H9 (cell line): Measurements from ENCODE around the gene COPS4. TPM values are rescaled to one million over a fixed set of nuclear protein-coding genes. Genes with fewer than 3 reads are reported as not detected.

Experiments used
- DNase-seq: peaks from one replicate; pipeline ENCODE4 v3.0.0-alpha.2; 2017
- H2AFZ ChIP-seq: one replicate; pipeline ENCODE4 v1.6.1; 2013; ENCODE audit warnings: mild to moderate bottlenecking, low read length, control low read depth, moderate library complexity
- H2AK5ac ChIP-seq: 2 replicates; pipeline ENCODE4 v1.6.1; 2013; ENCODE audit warnings: low read length, control low read depth, mixed read lengths; ENCODE audit not compliant: insufficient read length
- H2BK120ac ChIP-seq: one replicate; pipeline ENCODE4 v1.6.1; 2013; ENCODE audit warnings: low read depth, mild to moderate bottlenecking, low read length, control low read depth, inconsistent platforms; ENCODE audit not compliant: poor library complexity, severe bottlenecking
- H2BK12ac ChIP-seq: 2 replicates; pipeline ENCODE4 v1.6.1; 2013; ENCODE audit warnings: low read length, control low read depth, mixed read lengths, low read depth; ENCODE audit not compliant: insufficient read length
- H2BK15ac ChIP-seq: 2 replicates; pipeline ENCODE4 v1.6.1; 2013; ENCODE audit warnings: low read depth, low read length, control low read depth
- H2BK20ac ChIP-seq: one replicate; pipeline ENCODE4 v1.6.1; 2013; ENCODE audit warnings: low read depth, mild to moderate bottlenecking, low read length, control low read depth, inconsistent platforms; ENCODE audit not compliant: poor library complexity, severe bottlenecking
- H2BK5ac ChIP-seq: 2 replicates; pipeline ENCODE4 v1.6.1; 2013; ENCODE audit warnings: low read length, control low read depth, mixed read lengths; ENCODE audit not compliant: insufficient read length
- H3K14ac ChIP-seq: 2 replicates; pipeline ENCODE4 v1.6.1; 2013; ENCODE audit warnings: low read length, control low read depth; ENCODE audit not compliant: insufficient read depth
- H3K18ac ChIP-seq: 2 replicates; pipeline ENCODE4 v1.6.1; 2013; ENCODE audit warnings: low read depth, mild to moderate bottlenecking, mixed read lengths, low read length, control low read depth; ENCODE audit not compliant: insufficient read length
- H3K23ac ChIP-seq: 2 replicates; pipeline ENCODE4 v1.6.1; 2013; ENCODE audit warnings: low read length, control low read depth, mixed read lengths, low read depth; ENCODE audit not compliant: insufficient read length
- H3K23me2 ChIP-seq: 2 replicates; pipeline ENCODE4 v1.6.1; 2013; ENCODE audit warnings: low read depth, mild to moderate bottlenecking, mixed read lengths, low read length, control low read depth; ENCODE audit not compliant: insufficient read length, poor library complexity, severe bottlenecking
- H3K27ac ChIP-seq: 2 replicates; pipeline ENCODE4 v1.5.1; 2013; ENCODE audit warnings: low read length, control low read depth, mixed read lengths, low read depth; ENCODE audit not compliant: insufficient read length
- H3K27me3 ChIP-seq: 2 replicates; pipeline ENCODE4 v1.6.1; 2013; ENCODE audit warnings: low read length, control low read depth, inconsistent platforms; ENCODE audit not compliant: insufficient read depth
- H3K4ac ChIP-seq: 2 replicates; pipeline ENCODE4 v1.6.1; 2013; ENCODE audit warnings: low read depth, mild to moderate bottlenecking, control low read depth, inconsistent platforms, low read length, moderate library complexity
- H3K4me1 ChIP-seq: 2 replicates; pipeline ENCODE4 v1.6.1; 2013; ENCODE audit warnings: low read length, control low read depth, inconsistent platforms; ENCODE audit not compliant: insufficient read depth
- H3K4me2 ChIP-seq: 2 replicates; pipeline ENCODE4 v1.6.1; 2013; ENCODE audit warnings: low read length, control low read depth, mixed read lengths; ENCODE audit not compliant: insufficient read length, insufficient read depth
- H3K56ac ChIP-seq: 2 replicates; pipeline ENCODE4 v1.6.1; 2013; ENCODE audit warnings: low read depth, mild to moderate bottlenecking, mixed read lengths, low read length, control low read depth; ENCODE audit not compliant: insufficient read length
- H3K79me1 ChIP-seq: 2 replicates; pipeline ENCODE4 v1.6.1; 2013; ENCODE audit warnings: low read depth, mild to moderate bottlenecking, moderate library complexity, low read length, control low read depth, inconsistent platforms; ENCODE audit not compliant: insufficient read depth, poor library complexity, severe bottlenecking
- H3K79me2 ChIP-seq: 2 replicates; pipeline ENCODE4 v1.6.1; 2013; ENCODE audit warnings: low read length, control low read depth, inconsistent platforms; ENCODE audit not compliant: insufficient read depth
- H3K9ac ChIP-seq: 2 replicates; pipeline ENCODE4 v1.6.1; 2013; ENCODE audit warnings: low read length, control low read depth, mixed read lengths; ENCODE audit not compliant: insufficient read length; ENCODE audit errors: extremely low read depth
- H3K9me3 ChIP-seq: one replicate; pipeline ENCODE4 v1.6.1; 2013; ENCODE audit warnings: low read depth, low read length, inconsistent platforms; ENCODE audit not compliant: control insufficient read depth
- H3T11ph ChIP-seq: one replicate; pipeline ENCODE4 v1.6.1; 2013; ENCODE audit warnings: mild to moderate bottlenecking, low read length, control low read depth, inconsistent platforms
- H4K20me1 ChIP-seq: one replicate; pipeline ENCODE4 v1.6.1; 2013; ENCODE audit not compliant: control insufficient read depth, insufficient read length, insufficient read depth
- H4K5ac ChIP-seq: 2 replicates; pipeline ENCODE4 v1.6.1; 2013; ENCODE audit warnings: low read depth, mild to moderate bottlenecking, mixed read lengths, low read length, control low read depth; ENCODE audit not compliant: insufficient read length
- H4K8ac ChIP-seq: replicated peaks from 2 replicates; pipeline ENCODE4 v1.6.1; 2013; ENCODE audit warnings: low read length, control low read depth, mixed read lengths, low read depth; ENCODE audit not compliant: insufficient read length
- H4K91ac ChIP-seq: 2 replicates; pipeline ENCODE4 v1.6.1; 2013; ENCODE audit warnings: low read depth, mild to moderate bottlenecking, moderate library complexity, mixed read lengths, low read length, control low read depth; ENCODE audit not compliant: insufficient read length
- H3K27ac Mint-ChIP-seq, 3 experiments: 2 replicates in 2 of 3; 3 replicates in 1 of 3; pipeline ENCODE4 v1.8.0; 2020 to 2021; ENCODE audit warnings: mixed read lengths in 3 of 3, mild to moderate bottlenecking in 1 of 3, moderate library complexity in 1 of 3
- H3K27me3 Mint-ChIP-seq: 2 replicates; pipeline ENCODE4 v1.8.0; 2021; ENCODE audit warnings: low read depth, mild to moderate bottlenecking, moderate library complexity, mixed read lengths
- H3K36me3 Mint-ChIP-seq, 3 experiments: 2 replicates in 2 of 3; 3 replicates in 1 of 3; pipeline ENCODE4 v1.8.0; 2020 to 2021; ENCODE audit warnings: low read depth in 3 of 3, mixed read lengths in 3 of 3; ENCODE audit not compliant: insufficient read depth in 1 of 3
- H3K4me1 Mint-ChIP-seq, 2 experiments: 2 replicates each; pipeline ENCODE4 v1.8.0; 2020; ENCODE audit warnings: mixed read lengths in 2 of 2
- H3K4me3 Mint-ChIP-seq, 2 experiments: 2 replicates in 1 of 2; 3 replicates in 1 of 2; pipeline ENCODE4 v1.8.0; 2020 to 2021; ENCODE audit warnings: mild to moderate bottlenecking in 2 of 2, mixed read lengths in 2 of 2, moderate library complexity in 1 of 2
- H3K9me3 Mint-ChIP-seq, 2 experiments: 2 replicates in 1 of 2; 3 replicates in 1 of 2; pipeline ENCODE4 v1.8.0; 2020; ENCODE audit warnings: mild to moderate bottlenecking in 2 of 2, mixed read lengths in 2 of 2, moderate library complexity in 1 of 2
- WGBS: extraction: QIAGEN DNeasy Blood & Tissue Kit; methylation state at CpG from one replicate; pipeline ENCODE4 v1.1.7; 2013; ENCODE audit warnings: missing lambda C conversion rate, low lambda C conversion rate, mixed read lengths; ENCODE audit not compliant: insufficient read length; ENCODE audit errors: extremely low coverage; 5-methylcytosine and 5-hydroxymethylcytosine counted together
- total RNA-seq: library from RNA; stranded (reverse); gene quantifications from 2 replicates; pipeline ENCODE4 v1.2.1, GENCODE V29; 2021
- TF ChIP-seq, protein P1 (sequence below): fragments of 200-600 bp; sonication (generic); conservative IDR thresholded peaks from 3 replicates; pipeline ENCODE4 v1.8.0; 2021; ENCODE audit warnings: antibody characterized with exemption, mild to moderate bottlenecking

Gene COPS4
- total RNA-seq, 1 experiment from 2014 or later, result 39.9 TPM

DNA sequence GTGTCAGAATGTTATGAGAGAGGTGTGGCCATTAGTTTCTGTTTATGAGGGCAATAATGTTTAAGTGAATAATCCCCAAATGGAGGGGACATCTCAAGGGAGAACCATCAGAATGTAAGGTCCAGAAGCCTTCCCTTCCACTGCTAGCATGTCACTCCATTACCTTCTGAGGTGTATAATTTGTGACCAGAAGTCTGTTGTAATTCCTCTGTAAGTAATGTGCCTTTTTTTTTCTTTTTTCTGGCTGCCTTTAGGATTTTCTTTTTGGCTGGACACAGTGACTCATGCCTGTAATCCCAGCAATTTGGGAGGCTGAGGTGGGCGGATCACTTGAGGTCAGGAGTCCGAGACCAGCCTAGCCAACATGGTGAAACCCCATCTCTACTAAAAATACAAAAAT lies 10.8 kb upstream of the COPS4 start:
- H3K9me3 ChIP-seq, result no peaks in the 10 kb centered on the region
- no peak overlapping the region for H2BK120ac ChIP-seq
- no peaks in the 10 kb centered on the region for H4K20me1 ChIP-seq
- no peak overlapping the region for H3T11ph ChIP-seq
- no peaks in the 10 kb centered on the region for H3K79me2 ChIP-seq
- H3K27ac ChIP-seq, result no peak overlapping the region
- Mint-ChIP-seq H3K4me3 (no peak overlapping the region), H3K4me1 (peaks cover 0 to 2% of the 10 kb centered on the region in 2 experiments; a peak in 1 of 4 replicates), H3K27me3 (peaks cover 27% of the 10 kb centered on the region), H3K27ac (no peak overlapping the region), H3K36me3 (peaks cover 2 to 8% (median 4%) of the 10 kb centered on the region in 3 experiments; a peak in 3 of 7 replicates), H3K9me3 (peaks cover 25 to 26% of the 10 kb centered on the region in 2 experiments)
- no peak overlapping the region for H2BK5ac ChIP-seq
- no peak for DNase-seq
- no peak overlapping the region for H2BK20ac ChIP-seq
- H2AK5ac ChIP-seq, result no peak overlapping the region
- H3K9ac ChIP-seq, result no peak overlapping the region
- H3K4ac ChIP-seq, result no peak overlapping the region
- no peak overlapping the region for H3K56ac ChIP-seq
- no peak overlapping the region for H2BK12ac ChIP-seq
- H4K5ac ChIP-seq, result no peak overlapping the region
- H3K27me3 ChIP-seq, result no peaks in the 10 kb centered on the region
- no CpG with 5 or more reads among the region's 2 CpGs for WGBS
- H3K23ac ChIP-seq, result no peak overlapping the region
- no peak overlapping the region for H4K91ac ChIP-seq
- H3K18ac ChIP-seq, result no peak overlapping the region
- no peaks in the 10 kb centered on the region for H3K4me1 ChIP-seq
- H4K8ac ChIP-seq, result no peak overlapping the region
- TF ChIP-seq, protein P1, sequence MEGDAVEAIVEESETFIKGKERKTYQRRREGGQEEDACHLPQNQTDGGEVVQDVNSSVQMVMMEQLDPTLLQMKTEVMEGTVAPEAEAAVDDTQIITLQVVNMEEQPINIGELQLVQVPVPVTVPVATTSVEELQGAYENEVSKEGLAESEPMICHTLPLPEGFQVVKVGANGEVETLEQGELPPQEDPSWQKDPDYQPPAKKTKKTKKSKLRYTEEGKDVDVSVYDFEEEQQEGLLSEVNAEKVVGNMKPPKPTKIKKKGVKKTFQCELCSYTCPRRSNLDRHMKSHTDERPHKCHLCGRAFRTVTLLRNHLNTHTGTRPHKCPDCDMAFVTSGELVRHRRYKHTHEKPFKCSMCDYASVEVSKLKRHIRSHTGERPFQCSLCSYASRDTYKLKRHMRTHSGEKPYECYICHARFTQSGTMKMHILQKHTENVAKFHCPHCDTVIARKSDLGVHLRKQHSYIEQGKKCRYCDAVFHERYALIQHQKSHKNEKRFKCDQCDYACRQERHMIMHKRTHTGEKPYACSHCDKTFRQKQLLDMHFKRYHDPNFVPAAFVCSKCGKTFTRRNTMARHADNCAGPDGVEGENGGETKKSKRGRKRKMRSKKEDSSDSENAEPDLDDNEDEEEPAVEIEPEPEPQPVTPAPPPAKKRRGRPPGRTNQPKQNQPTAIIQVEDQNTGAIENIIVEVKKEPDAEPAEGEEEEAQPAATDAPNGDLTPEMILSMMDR, result no peak
- no peaks in the 10 kb centered on the region for H3K79me1 ChIP-seq
- no peaks in the 10 kb centered on the region for H3K23me2 ChIP-seq
- no peak overlapping the region for H2BK15ac ChIP-seq
- H3K14ac ChIP-seq, result no peak overlapping the region
- no peak overlapping the region for H3K4me2 ChIP-seq
- no peak overlapping the region for H2AFZ ChIP-seq
